Measurements from ENCODE around the gene SDR39U1.

- no peak for TF ChIP-seq CTCF (IDR thresholded peaks at IDR 0.05)
- no peak for TF ChIP-seq POLR2A (IDR thresholded peaks at IDR 0.05)
Observed at GRCh38 chr14:24428628-24429394, 13.8 kb downstream of the SDR39U1 start.

Data from uterus (tissue), 2 donors.